Mammary epithelial cell (primary cell): ENCODE measurements around the gene EFHD2.
"Not testable (repeated sequence)": the region's sequence is repeated elsewhere in the genome, so short reads cannot be mapped to it uniquely, and the experiment has no call there.

ENCODE experiments used
- CTCF ChIP-seq, 2 donors: IDR thresholded peaks in 1 of 2; conservative IDR thresholded peaks in 1 of 2; 2 replicates each; pipeline ENCODE4 v1.5.1; 2011 to 2012; ENCODE audit warnings: inconsistent platforms in 2 of 2, low read length in 2 of 2, mild to moderate bottlenecking in 2 of 2, control low read depth in 1 of 2, low read depth in 1 of 2; ENCODE audit not compliant: insufficient read depth in 1 of 2; ENCODE audit errors: extremely low read depth in 1 of 2
- EZH2 ChIP-seq: IDR thresholded peaks from 2 replicates; pipeline ENCODE4 v1.6.1; 2012; ENCODE audit warnings: low read length, inconsistent platforms, borderline replicate concordance

GRCh38 chr1:15463064-15463800 lies 53.5 kb downstream of the EFHD2 start:
- not testable (repeated sequence) for TF ChIP-seq CTCF (conservative IDR thresholded peaks at IDR 0.05 in 1 of 2, IDR thresholded peaks at IDR 0.05 in 1 of 2; ENCODE audit: extremely low read depth in 1 of 2, insufficient read depth in 1 of 2, low read depth in 1 of 2, low read length in 2 of 2); EZH2
